ENCODE measurements around the gene TRIP12.
"Not testable (repeated sequence)": the region's sequence is repeated elsewhere in the genome, so short reads cannot be mapped to it uniquely, and the experiment has no call there.

TRIP12 gene

DNA sequence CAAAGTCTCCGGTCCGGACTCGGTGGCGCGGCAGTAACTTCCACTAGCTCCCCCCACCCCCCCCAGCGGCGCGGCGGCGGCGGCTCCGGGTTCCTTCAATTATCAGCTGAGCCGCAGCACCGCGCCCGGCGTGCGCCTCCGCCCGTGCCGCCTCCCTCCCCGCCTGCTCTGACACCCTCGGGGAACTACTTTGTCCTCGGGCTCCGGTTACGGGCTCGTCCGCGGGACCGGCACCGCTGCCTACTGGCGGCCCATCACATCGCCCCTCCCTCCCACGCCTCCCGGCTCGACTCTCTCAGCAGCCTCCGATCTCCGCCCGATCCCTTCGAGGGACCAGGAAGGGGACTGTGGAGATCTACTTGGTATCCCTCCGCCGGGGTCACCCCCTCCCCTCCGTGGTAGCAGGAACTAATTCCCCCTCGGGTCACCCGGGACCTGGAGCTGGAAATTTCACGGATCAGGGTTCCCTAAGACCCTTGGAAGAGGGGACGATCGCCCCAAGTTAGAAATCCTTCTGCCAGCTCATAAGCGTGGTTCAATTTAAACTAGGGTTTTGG, at the start of gene TRIP12:
Gene TRIP12 (minus strand): TSS at position 118 of the 557 bp plus-strand sequence. CDS start 41,930 bp downstream, outside the sequence.
- peak; percentile 91 to 92 for DNase-seq

DNA sequence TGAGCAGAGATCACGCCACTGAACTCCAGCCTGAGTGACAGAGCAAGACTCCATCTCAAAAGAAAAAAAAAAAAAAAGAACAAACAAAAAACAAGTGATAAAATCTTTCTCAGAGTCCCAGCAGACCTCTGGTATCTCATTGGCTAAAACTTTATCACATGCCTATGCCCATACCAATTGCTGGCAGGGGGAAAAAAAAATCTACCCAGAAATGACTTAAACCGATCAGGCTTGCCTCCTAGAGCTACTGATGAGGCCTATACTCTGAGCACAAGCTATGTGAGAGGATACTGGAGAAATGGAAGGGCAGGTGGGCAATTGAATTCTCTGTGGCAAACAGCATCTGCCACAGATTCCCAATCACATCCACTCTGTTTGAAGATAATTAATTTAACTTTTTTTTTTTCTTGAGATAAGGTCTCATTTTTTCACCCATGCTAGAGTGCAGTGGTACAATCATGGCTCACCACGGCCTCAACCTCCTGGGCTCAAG, 49.5 kb upstream of the TRIP12 start:
- no peak for DNase-seq

DNA sequence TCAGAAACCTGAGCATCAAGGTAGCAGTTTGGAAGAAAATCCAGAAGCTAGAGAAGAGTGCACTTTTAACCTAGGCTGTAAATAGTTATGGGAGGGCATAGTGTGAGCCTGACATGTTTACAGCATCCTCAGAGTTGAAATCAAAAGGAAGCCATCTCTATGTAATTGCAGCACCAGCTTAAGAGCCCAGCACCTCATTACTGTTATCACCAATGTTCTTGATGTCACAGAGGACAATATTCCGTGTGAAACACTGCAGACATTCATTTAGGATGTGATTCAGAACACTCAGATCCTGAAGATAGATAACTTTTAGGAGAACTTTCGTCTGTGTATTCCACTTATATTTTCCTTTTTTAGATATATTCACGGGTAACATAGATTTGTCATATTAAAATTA, 48.6 kb upstream of the TRIP12 start:
- DNase-seq, result no peak

DNA sequence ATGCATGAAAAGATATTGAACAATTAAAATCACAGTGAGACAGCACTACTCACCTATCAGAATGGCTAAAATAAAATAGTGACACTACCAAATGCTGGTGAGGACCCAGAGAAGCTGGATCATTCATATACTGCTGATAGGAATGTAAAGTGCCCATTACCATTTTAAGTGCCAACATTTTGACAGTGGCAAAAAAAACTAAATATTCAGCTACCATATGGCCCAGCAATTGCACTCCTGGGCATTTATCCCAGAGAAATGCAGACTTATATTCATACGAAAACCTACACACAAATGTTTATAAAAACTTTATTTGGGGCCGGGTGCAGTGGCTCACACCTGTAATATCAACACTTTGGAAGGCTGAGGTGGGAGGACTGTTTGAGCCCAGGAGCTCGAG, 48.1 kb upstream of the TRIP12 start:
- no peak for DNase-seq

DNA sequence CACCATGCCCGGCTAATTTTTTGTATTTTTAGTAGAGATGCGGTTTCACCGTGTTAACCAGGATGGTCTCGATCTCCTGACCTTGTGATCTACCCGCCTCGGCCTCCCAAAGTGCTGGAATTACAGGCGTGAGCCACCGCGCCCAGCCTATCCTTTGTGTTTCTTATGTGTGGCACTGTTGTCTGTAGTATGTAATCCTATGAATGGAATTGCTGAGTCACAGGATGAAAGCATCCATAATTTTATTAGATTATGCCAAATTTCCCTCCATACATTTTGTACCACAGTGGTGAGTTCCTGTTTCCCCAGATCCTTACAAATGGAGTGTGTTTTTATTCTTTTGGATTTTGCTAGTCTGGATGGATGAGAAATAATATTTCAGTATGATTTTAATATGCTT, 41.8 kb upstream of the TRIP12 start:
- not testable (repeated sequence) for DNase-seq

DNA sequence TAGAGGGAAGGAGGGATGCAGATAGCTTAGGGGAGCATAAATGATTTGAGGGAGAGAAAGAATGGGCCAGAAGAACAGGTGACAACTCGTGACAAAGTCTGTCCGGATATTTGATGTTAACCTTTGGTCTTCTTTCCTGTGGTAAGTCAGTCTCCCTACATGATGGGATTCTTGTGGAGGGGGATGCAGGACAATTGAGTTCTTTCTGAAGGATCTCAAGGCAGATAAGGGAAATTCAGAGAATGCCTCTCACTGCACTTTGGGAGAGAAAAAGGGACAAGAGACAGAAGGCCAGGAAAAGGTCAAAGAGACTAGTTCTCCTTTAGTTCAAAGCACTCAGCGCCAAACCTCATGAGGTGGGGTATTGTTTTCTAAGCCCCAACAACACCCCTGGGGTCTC, 34.7 kb upstream of the TRIP12 start:
- DNase-seq, result no peak

DNA sequence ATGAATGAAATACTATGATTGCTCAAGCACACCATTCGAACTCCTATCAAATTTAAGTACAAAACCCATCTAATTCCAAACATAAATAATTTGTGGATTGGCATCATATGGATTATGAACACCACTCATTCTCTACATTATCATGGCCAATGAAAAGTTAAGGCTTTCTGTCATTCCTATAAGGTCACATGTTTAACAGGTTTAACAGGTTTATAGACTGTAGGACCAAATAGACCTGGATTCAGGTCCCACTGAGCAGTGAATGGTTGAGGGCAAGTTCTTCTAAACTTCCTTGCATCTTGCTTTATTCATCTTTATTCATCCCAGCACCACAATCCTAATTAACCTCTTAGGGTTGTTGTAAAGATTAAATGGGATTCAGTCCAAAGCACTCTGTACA, 33.9 kb upstream of the TRIP12 start:
- DNase-seq, result no peak

DNA sequence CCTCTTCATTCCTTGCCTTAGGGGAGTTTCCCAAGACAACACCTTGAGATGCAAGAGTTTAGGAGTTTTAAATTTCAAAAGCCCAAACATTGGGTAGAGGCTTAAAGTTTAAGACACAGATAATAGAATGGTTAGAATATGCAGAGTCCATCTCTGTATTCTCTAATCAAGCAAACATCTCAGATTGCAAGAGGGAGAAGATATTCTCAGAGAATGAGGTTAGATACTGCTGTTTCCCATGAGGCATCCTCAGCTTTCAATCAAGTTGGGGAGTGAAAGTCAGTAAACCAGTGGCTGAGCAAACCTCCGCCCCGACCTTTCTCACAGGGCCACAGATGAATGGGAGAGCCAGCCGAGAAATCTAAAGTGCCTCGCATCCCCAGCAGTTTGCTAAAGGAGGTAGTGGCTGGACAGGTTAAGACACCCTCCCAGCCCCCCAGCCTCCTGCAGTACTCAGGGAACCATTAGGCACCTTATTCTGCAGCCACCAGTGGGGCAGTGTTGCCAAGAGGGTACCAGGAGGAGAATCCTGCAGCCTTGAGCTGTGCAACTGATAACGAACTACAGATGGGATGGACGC, 30.5 kb upstream of the TRIP12 start:
- DNase-seq, result no peak

DNA sequence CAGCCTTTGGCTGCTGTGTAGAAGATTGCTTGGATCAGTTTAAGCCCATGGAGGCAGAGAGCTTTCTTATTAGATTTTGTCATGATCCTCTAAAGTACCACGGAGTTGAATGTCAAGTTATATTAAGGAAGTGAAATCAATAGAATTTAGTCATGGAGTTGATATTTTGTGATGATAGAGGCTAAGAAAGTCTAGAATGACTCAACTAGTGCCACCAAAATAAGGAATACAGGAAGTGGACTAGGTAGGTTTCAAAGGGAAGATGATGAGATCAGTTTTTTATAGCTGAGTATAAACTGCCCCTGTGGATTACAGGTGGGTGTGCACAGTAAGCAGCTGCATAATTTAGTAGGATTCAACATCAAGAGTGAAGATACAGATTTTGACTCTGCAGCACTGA, 25.7 kb upstream of the TRIP12 start:
- DNase-seq, result no peak

DNA sequence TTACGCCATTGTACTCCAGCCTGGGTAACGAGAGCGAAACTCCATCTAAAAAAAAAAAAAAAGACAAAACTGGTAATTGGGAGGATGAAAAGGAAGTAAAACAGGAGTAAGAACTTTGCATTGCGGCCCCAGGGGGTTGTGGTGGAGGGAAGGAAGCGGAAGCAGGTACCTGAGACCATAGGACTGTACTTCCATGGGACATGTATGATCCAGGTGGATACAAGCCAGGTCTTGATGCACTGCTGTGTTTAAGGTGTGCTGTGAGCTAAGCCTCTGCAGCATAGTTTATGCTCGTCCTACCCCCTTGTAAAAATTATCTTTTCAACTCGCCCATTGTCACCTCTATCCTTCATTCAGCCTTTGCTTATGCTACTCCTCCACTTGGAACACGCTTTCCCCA, 24.2 kb upstream of the TRIP12 start:
- no peak for DNase-seq

DNA sequence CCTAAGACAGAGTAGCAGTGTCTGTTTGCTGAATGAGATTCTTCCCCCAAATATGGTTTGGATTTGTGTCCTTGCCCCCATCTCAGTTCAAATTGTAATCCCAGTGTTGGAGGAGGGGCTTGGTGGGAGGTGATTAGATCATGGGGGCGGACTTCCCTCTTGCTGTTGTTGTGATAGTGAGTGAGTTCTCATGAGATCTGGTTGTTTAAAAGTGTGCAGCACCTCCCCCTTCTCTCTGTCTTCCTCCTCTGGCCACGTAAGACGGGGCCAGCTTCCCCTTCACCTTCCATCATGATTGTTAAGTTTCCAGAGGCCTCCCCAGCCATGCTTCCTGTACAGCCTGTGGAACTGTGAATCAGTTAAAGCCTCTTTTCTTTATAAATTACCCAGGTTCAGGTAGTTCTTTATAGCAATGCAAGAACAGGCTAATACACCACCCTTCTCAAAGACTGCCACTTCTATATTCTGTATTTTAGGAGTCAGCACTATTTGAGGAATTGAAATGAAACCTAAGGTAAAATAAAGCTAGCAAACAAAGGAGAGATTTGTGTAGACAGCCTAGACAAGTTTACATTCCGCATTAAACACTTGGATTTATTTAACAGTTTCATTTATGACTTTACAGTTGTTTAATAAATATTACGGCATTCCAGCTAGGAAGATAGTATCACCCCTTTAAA, 22.1 kb upstream of the TRIP12 start:
- DNase-seq, result no peak

DNA sequence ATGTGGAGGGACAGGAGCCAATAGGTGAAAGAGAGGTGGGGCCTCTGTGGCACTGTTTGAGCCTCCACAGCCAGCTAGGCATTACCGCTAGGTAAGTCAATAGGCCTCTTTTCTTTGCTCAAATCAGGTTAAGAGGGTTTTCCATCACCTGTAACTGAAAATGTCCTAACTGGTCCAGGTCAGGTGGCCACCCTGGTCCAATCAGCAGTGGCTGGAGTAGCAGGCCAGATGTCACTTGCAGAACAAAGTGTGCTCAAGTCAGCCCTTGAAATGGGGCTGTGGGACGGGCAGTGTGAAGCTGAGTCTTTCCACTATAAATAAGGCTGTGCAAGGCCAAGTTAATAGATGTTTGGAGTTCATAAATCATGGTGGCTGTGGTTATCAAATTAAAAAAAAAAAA, 21.4 kb upstream of the TRIP12 start:
- DNase-seq, result no peak

DNA sequence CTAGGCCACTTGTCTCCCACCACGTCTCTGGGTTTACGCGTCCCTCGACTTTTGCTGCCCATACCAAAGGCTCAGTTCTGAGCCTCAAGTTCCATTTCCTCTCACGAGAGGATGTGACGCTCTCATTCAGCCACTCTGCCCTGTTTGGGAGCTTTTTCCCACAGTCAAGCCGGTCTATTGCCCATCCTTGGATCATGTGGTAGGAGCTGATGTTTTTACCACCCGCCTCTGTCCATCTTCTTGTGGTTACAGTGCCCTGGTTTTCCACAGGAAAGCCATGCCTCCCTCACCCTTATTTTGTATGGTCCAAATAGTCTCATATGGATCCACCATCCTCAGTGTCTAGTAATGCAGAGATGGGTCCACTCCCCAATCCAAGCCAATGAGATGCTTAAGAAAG, 20.9 kb upstream of the TRIP12 start:
- no peak for DNase-seq

DNA sequence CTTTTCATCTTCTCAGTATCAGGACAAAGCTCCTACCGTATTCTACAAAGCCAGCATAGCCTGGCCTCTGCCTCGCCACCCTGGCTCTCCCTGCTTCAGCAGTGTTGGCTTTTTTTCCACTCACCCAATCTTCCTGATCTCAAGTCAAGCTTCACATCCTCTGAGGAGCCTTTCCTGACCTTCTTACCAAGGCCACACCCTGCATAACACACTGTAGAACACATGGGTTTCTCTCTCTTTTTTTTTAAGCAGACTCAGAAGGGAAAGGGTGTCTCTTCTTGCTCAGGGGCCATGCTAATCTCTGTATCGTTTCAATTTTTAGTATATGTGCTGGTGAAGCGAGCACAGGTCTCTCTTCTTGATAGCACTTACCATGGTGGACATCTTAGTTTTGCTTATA, 15.7 kb upstream of the TRIP12 start:
- DNase-seq, result no peak

DNA sequence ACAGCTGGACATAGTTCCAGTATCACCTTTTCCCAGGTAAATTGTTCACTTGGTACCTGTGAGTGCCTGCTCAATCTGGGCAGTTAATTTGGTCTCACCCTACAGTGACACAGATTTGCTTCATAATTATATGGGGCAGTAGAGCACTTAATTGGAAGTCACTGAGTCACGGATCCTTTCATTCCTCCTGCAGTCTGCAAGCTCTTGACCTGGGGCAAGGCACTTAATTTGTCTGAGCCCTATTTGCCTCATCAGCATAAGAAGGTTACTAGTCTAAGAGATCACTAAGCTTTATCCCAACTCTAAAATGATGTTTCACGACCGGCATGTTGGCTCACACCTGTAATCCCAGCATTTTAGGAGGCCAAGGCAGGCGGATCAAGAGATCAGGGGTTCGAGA, 9.4 kb upstream of the TRIP12 start:
- DNase-seq, result no peak

DNA sequence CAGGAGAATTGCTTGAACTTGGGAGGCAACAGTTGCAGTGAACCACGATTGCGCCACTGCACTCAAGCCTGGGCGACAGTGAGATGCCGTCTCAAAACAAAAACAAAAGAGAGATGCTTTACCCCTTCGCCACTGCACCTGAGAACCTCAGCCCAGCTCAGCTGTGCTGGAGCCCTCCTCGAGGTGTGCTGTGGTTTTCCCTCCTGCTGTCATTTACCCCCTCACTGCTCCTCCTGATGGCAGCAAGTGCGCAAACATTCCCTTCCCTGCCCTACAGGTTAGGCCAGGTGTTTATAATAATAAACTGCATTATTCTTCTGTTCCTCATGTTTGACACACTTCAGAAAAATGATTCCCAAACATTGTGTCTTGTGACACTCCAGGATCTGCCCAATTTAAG, 8.8 kb upstream of the TRIP12 start:
- DNase-seq, result no peak

DNA sequence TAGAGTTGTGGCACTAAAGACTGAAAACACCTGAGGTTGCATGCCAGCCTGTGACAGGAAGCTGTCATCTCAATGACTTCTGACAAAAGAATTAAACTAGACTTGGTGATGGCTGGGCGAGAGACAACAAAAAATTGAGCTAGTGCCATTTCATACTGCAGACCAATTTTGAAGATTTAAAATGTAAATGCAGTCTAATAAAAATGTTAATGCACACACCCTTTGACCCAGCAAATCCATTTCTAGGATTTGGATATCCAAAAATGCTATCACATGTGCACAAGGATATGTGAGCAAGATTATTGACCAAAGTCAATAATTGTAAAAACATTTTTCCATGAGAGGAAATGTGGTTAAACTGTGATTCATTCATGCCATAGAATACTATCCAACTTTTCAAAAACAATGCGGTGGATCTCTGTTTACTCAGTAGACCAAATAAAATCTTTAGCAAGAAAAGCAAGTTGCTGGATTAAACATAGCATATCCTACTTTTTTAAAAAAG, 6.1 kb upstream of the TRIP12 start:
- DNase-seq, result no peak

DNA sequence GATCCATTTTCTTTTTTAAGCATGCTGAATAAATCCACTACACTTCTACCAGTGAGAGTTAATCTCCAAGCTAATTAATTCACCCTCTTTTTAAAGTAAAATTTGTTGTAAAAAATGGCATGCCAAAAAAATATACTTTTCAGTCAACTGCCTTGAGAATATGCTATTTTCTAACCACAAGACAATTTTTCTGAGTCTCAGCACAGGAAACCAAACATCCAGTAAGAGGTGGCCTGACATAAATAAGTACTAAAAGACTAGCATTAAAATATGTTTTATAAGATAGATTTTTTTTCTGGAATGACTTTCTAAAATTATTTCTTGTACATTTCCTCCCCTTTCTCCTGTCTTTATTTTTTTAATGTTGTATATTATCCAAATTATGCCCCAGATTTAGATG, 3.4 kb upstream of the TRIP12 start:
- no peak for DNase-seq

DNA sequence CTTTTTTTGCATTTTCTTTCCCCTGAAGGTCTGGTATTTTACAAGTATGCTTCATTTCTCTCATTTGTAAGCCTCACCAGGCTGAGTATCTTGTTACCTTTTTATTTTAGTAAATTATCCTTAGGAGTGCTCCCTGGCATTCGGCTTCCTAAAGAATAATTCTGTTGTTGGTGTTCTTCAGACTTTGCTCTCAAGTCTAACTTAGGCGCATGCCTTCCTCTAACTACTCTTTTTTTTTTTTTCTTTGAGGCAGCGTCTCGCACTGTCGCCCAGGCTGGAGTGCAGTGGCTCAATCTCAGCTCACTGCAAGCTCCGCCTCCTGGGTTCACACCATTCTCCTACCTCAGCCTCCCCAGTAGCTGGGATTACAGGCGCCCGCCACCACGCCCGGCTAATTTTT, 2.7 kb upstream of the TRIP12 start:
- not testable (repeated sequence) for DNase-seq

DNA sequence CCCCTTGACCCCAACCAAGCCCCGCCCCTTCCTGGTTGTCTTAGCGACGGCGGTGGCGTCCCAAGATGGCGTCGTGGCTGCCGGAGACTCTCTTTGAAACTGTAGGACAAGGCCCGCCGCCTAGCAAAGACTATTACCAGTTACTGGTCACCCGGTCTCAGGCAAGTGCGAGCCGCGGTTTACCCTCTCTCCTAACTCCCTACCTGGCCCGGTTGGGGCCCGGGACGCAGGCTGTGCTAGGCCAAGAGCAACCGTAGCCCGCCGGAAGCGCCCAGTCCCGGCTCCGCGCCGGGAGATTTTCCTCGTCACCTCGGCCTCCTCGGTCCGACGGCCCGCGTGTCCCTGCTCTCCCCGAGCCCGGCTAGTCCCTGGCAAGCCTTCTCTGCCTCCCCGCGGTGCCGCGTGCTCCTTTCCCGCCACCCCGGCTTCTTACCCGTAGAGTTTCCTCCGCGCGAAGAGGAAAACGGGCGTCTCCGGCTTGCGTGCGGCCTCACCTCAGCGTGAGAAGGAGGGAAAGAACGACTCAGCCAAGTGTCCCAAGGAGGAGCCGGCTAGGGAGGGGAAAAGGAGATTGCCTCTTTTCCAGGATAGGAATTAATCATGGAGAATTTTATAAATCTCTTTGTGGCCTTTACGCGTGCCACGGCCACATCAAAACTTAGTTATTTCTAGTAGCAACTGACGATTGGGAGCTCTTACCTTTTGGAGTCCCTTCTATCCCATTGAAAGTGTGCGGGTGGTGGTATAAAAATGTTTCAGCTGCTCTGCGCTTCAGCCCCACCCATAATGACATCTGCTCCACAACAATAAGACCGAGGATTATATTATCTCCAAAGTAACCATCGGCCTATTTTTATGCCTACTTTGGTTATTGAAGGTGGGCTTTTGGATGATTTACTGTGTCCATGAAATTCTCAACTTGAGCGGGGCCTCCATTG, 909 bp upstream of the TRIP12 start, which contains the start of gene FBXO36:
Gene FBXO36 (plus strand): TSS at position 55 of the 938 bp plus-strand sequence. CDS start 11 bp downstream, at position 66.
- peak; percentile 91 to 92 for DNase-seq

DNA sequence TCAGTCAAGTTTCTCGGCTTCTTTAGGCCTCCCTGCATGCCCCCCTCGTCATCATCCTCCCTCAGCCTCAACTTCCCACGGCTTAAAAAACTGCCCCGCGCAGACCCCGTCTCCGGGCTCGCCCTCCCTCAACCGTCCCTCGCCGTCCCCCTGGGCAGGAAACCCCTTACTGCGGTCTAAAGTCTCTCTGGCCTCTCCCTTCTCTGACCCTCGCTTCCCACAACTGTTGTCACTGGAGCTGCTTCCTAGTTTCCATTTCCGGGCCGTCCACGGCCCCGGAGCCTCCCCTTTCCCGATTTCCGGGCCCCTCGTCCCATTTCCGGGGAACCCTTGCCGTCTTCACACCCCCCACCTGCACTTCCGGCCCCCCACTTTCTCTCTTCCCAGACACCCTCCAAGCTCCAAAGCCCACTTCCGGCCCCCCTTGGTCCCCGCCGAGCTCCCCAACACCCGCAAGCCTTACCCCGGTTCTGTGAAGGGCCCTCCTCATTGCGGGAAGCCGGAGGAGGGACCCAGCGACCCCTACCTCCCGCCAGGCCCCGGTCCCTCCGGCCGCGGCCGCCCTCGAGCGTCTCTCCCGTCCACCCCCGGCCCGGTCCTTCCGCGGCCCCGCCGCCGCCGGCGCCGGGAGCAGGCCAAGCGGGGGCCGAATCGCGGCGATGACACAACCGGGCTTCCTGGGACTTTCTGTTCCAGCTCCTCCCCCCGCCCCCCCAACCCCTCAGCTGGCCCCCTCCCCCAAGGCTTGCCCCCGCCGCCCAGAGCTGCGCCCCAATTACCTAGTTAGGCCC, 513 bp downstream of the TRIP12 start:
- DNase-seq, result peak in 1 of 2 experiments; percentile 54

DNA sequence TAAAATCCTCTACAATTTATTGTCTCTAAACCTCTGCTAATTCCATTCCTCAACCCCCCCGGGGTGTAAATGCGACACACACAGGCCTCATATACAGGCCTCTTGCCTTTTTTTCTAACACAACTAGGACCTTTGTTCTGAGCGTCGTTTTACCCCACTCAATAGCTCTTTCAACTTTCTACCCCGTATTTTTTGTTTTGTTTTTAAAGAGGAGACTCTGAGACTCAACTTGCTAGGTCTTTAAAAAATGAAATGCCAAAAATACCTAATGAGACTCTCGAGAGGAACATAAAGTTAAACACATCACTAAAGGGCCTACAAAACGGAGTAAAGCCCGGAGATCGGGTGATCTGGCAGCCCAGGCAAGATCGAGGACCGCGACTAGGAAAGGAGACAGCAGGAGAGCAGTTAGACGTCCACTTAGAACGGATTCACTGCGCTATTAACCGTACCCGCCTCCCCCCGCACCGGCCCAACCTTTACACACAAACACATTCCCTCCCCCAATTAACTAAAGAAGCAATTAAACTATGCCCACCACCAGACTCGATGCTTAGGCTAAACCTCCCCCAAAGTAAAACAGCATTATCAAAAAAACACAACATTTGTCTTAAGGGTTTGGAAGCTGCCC, 1.7 kb downstream of the TRIP12 start:
- no peak for DNase-seq
